ENCODE data around the gene ZC3H13. TPM values are rescaled to one million over a fixed set of nuclear protein-coding genes. Genes with fewer than 3 reads are reported as not detected.

Gene ZC3H13
- total RNA-seq, 1 experiment from 2014 or later, result 9.5 TPM

GRCh38 chr13:45907503-45907902 lies 145.0 kb downstream of the ZC3H13 start:
- H3F3A ChIP-seq (ENCODE audit: low read length, unreplicated experiment), result no peaks in the 10 kb centered on the region
- BruUV-seq (replicated peaks), result no TSS peak
- DNase-seq, result no peak
- no peak for TF ChIP-seq CTCF (conservative IDR thresholded peaks at IDR 0.05; ENCODE audit: low read depth, low read length)
- TF ChIP-seq EZH2 (IDR thresholded peaks at IDR 0.05; ENCODE audit: low read length, unreplicated experiment), result no peak
- no peak for TF ChIP-seq EZH2phosphoT487 (IDR thresholded peaks at IDR 0.05; ENCODE audit: borderline replicate concordance, low read length)
- ATAC-seq, result no peak
- no peak overlapping the region for H3K4me2 ChIP-seq (ENCODE audit: low read length)
- no peaks in the 10 kb centered on the region for H3K36me3 ChIP-seq (ENCODE audit: low read depth, low read length)
- H3K4me3 ChIP-seq (ENCODE audit: low read length), result no peak overlapping the region
- POLR2A ChIA-PET (ENCODE audit: unreplicated experiment), result no interaction called here
- H3K27me3 ChIP-seq (ENCODE audit: low read length), result no peaks in the 10 kb centered on the region
- no peaks in the 10 kb centered on the region for H3K9me3 ChIP-seq (ENCODE audit: low read length)
- H3K9ac ChIP-seq (ENCODE audit: low read length), result no peak overlapping the region
- H3K27ac ChIP-seq (ENCODE audit: low read length), result no peak overlapping the region
- no peaks in the 10 kb centered on the region for H3K9me2 ChIP-seq (replicated peaks; ENCODE audit: low read length)
- intact Hi-C loops (cut with micrococcal nuclease), result no loop called here
- no peaks in the 10 kb centered on the region for H3K4me1 ChIP-seq (ENCODE audit: insufficient read depth, low read length)
- no peak overlapping the region for H2AFZ ChIP-seq (ENCODE audit: low read length)
- no peaks in the 10 kb centered on the region for H3K79me2 ChIP-seq (ENCODE audit: low read length)
- no peaks in the 10 kb centered on the region for H4K20me1 ChIP-seq (ENCODE audit: low read length)
- CTCF ChIA-PET, result no interaction called here

Other genes starting within 250 kb of the ZC3H13 start
- gene SIAH3, start 201.0 kb downstream of the ZC3H13 start, total RNA-seq (2014; rRNA removed), result not detected in 2 replicates
- not detected in 2 replicates for gene CPB2, start 52.3 kb upstream of the ZC3H13 start, total RNA-seq (2014; rRNA removed)
- 133 and 143 TPM in 2 replicates for gene LCP1, start 129.4 kb upstream of the ZC3H13 start, total RNA-seq (2014; rRNA removed)
- gene LRRC63, start 159.2 kb upstream of the ZC3H13 start, total RNA-seq (2014; rRNA removed), result 0.26 and 0.35 TPM in 2 replicates